Brain microvascular endothelial cell (primary cell): Measurements from ENCODE around the gene CDH2.

Experiments used
- DNase-seq: peaks from one replicate; pipeline ENCODE4 v3.0.0-alpha.2; 2020
- H3K27ac ChIP-seq: fragments of 250-450 bp; sonication (Bioruptor Pico); 2 replicates; pipeline ENCODE4 v1.5.1; 2020; ENCODE audit warnings: mild to moderate bottlenecking, moderate library complexity
- H3K27me3 ChIP-seq: fragments of 250-450 bp; sonication (Bioruptor Pico); replicated peaks from 2 replicates; pipeline ENCODE4 v1.5.1; 2020; ENCODE audit warnings: mild to moderate bottlenecking
- H3K36me3 ChIP-seq: fragments of 250-450 bp; sonication (Bioruptor Pico); replicated peaks from 2 replicates; pipeline ENCODE4 v1.5.1; 2020; ENCODE audit warnings: mild to moderate bottlenecking
- H3K4me3 ChIP-seq: 2 replicates; pipeline ENCODE4 v1.5.1; 2011; ENCODE audit warnings: low read depth, mild to moderate bottlenecking, control low read depth, low read length, moderate library complexity
- CTCF ChIP-seq: IDR thresholded peaks from 2 replicates; pipeline ENCODE4 v1.5.1; 2011; ENCODE audit warnings: low read depth, mild to moderate bottlenecking, moderate library complexity, low read length, control low read depth, inconsistent platforms; ENCODE audit errors: missing control alignments
- in situ Hi-C: cut with HindIII; loops from 2 replicates; pipeline ENCODE4 v1.10.0; 2017; ENCODE audit warnings: low sequenced_read_pairs, low pct_ligation_motif_present

The CDH2 gene

GRCh38 chr18:28007841-28008240 is 169.1 kb downstream of the CDH2 start:
- TF ChIP-seq CTCF, result no peak
- peak; percentile 68 for DNase-seq
- peak overlapping the region; percentile 24 for H3K27ac ChIP-seq
- H3K36me3 ChIP-seq, result no peaks in the 10 kb centered on the region
- H3K27me3 ChIP-seq, result no peaks in the 10 kb centered on the region
- H3K4me3 ChIP-seq, result no peak overlapping the region
- in situ Hi-C loops, result no loop called here

GRCh38 chr18:28005164-28005563 is 171.8 kb downstream of the CDH2 start:
- peaks cover 2% of the 10 kb centered on the region for H3K36me3 ChIP-seq
- no peaks in the 10 kb centered on the region for H3K27me3 ChIP-seq
- H3K27ac ChIP-seq, result no peak overlapping the region
- DNase-seq, result no peak
- no peak overlapping the region for H3K4me3 ChIP-seq
- TF ChIP-seq CTCF, result no peak
- in situ Hi-C loops, result no loop called here

GRCh38 chr18:28004606-28005005 is 172.3 kb downstream of the CDH2 start:
- peaks cover 2% of the 10 kb centered on the region for H3K36me3 ChIP-seq
- in situ Hi-C loops, result no loop called here
- no peak overlapping the region for H3K4me3 ChIP-seq
- no peaks in the 10 kb centered on the region for H3K27me3 ChIP-seq
- no peak for TF ChIP-seq CTCF
- H3K27ac ChIP-seq, result no peak overlapping the region
- DNase-seq, result no peak

GRCh38 chr18:28003451-28003850 is 173.5 kb downstream of the CDH2 start:
- H3K27ac ChIP-seq, result peak overlapping the region; percentile 2
- no peaks in the 10 kb centered on the region for H3K27me3 ChIP-seq
- in situ Hi-C loops, result no loop called here
- peak; percentile 71 for DNase-seq
- peaks cover 4% of the 10 kb centered on the region for H3K36me3 ChIP-seq
- no peak for TF ChIP-seq CTCF
- H3K4me3 ChIP-seq, result no peak overlapping the region

- DNase-seq, result no peak
- TF ChIP-seq CTCF, result no peak
- H3K36me3 ChIP-seq, result peaks cover 7% of the 10 kb centered on the region
- no peak overlapping the region for H3K27ac ChIP-seq
- in situ Hi-C loops, result no loop called here
- H3K4me3 ChIP-seq, result no peak overlapping the region
- no peaks in the 10 kb centered on the region for H3K27me3 ChIP-seq
Measured at GRCh38 chr18:28002841-28003240, 174.1 kb downstream of the CDH2 start.

- no peak for DNase-seq
- Histone ChIP-seq H3K4me3 (no peak overlapping the region), H3K27me3 (no peaks in the 10 kb centered on the region), H3K27ac (no peak overlapping the region), H3K36me3 (peaks cover 16% of the 10 kb centered on the region)
- in situ Hi-C loops, result no loop called here
- no peak for TF ChIP-seq CTCF
Measured at GRCh38 chr18:27996801-27997272, 180.1 kb downstream of the CDH2 start.
